Panc1 (cell line): ENCODE measurements around the gene ATP1B4. TPM values are rescaled to one million over a fixed set of nuclear protein-coding genes. Genes with fewer than 3 reads are reported as not detected.
A peak's percentile ranks its signal among the peaks of the same experiment; 100 is the strongest.

Experiments used
- ATAC-seq: fragments of 200-7000 bp; cut with Tn5 transposase; 2 replicates; pipeline ENCODE4 v1.9.1; 2020; ENCODE audit warnings: mild to moderate bottlenecking, moderate library complexity
- BruUV-seq: library from RNA; stranded (reverse); fragments of 400-500 nt; replicated peaks from 2 replicates; lab custom pipeline; 2021; lab: Mats Ljungman, UMichigan
- CTCF ChIA-PET: fragments of 300-600 bp; sonication (Branson Sonifier 250); formaldehyde crosslinking; loops from one replicate; lab custom pipeline; 2022; ENCODE audit warnings: antibody characterized with exemption; lab: Charles Lee
- POLR2A ChIA-PET: fragments of 300-600 bp; sonication (Branson Sonifier 250); formaldehyde crosslinking; loops from one replicate; lab custom pipeline; 2022; ENCODE audit warnings: antibody characterized with exemption; lab: Charles Lee
- DNase-seq: peaks from one replicate; pipeline ENCODE4 v3.0.0-alpha.2; 2010; ENCODE audit warnings: low read depth, low spot score
- H3K27ac ChIP-seq: 2 replicates; pipeline ENCODE4 v1.5.1; 2011; ENCODE audit warnings: mild to moderate bottlenecking, low read length, inconsistent platforms
- H3K27me3 ChIP-seq: fragments of 200-500 bp; sonication (Bioruptor generic); 2 replicates; pipeline ENCODE4 v1.6.0; 2014; ENCODE audit warnings: low read length, inconsistent platforms; ENCODE audit not compliant: control insufficient read depth, insufficient read depth
- H3K36me3 ChIP-seq: fragments of 200-500 bp; sonication (Bioruptor generic); 2 replicates; pipeline ENCODE4 v1.5.1; 2014; ENCODE audit warnings: inconsistent platforms, mild to moderate bottlenecking, low read length, moderate library complexity; ENCODE audit not compliant: control insufficient read depth, insufficient read depth
- H3K4me1 ChIP-seq: 2 replicates; pipeline ENCODE4 v1.5.1; 2011; ENCODE audit warnings: inconsistent platforms, mild to moderate bottlenecking, low read length, moderate library complexity; ENCODE audit not compliant: control insufficient read depth, insufficient read depth
- H3K4me3 ChIP-seq, 2 experiments: 2 replicates each; pipeline ENCODE4 v1.5.1; 2011 to 2012; ENCODE audit warnings: low read depth in 2 of 2, low read length in 2 of 2, mild to moderate bottlenecking in 2 of 2, inconsistent platforms in 1 of 2, moderate library complexity in 1 of 2
- H3K9me3 ChIP-seq: fragments of 200-500 bp; sonication (Bioruptor generic); 2 replicates; pipeline ENCODE4 v1.5.1; 2014; ENCODE audit warnings: low read depth, mild to moderate bottlenecking, inconsistent platforms, low read length, moderate library complexity; ENCODE audit not compliant: control insufficient read depth, insufficient read depth
- CTCF ChIP-seq: fragments of 450-650 bp; IDR thresholded peaks from 2 replicates; pipeline ENCODE4 v1.5.1; 2017; ENCODE audit warnings: mild to moderate bottlenecking
- POLR2AphosphoS5 ChIP-seq: IDR thresholded peaks from 2 replicates; pipeline ENCODE4 v1.6.1; 2012; ENCODE audit warnings: mild to moderate bottlenecking, low read depth, low read length, moderate library complexity
- SIN3A ChIP-seq: IDR thresholded peaks from 2 replicates; pipeline ENCODE4 v1.6.1; 2012; ENCODE audit warnings: low read depth, mild to moderate bottlenecking, low read length, moderate library complexity, borderline replicate concordance; ENCODE audit not compliant: insufficient read depth
- TCF7L2 ChIP-seq: IDR thresholded peaks from 2 replicates; pipeline ENCODE4 v1.6.1; 2011; ENCODE audit warnings: mild to moderate bottlenecking, low read depth, low read length, inconsistent platforms
- in situ Hi-C: cut with HindIII; loops from 2 replicates; pipeline ENCODE4 v1.10.0; 2016; ENCODE audit warnings: low sequenced_read_pairs, low pct_unique_long_range_greater_than_20kb
- intact Hi-C: fragments of 100-400 bp; cut with micrococcal nuclease; formaldehyde crosslinking; loops from one replicate; pipeline ENCODE4 v1.10.0; 2022; ENCODE audit not compliant: unreplicated experiment
- total RNA-seq: library from RNA; stranded (reverse); gene quantifications from one replicate; pipeline ENCODE4 v1.2.1, GENCODE V29; 2021; ENCODE audit not compliant: unreplicated experiment
- TF ChIP-seq, protein P1 (sequence below), 2 experiments: IDR thresholded peaks; 2 replicates each; pipeline ENCODE4 v1.6.1; 2011 to 2012; ENCODE audit warnings: low read depth in 2 of 2, control low read depth in 1 of 2, low read length in 1 of 2, mild to moderate bottlenecking in 1 of 2, moderate library complexity in 1 of 2; ENCODE audit not compliant: insufficient read depth in 1 of 2

The ATP1B4 gene
- total RNA-seq, 1 experiment from 2014 or later: not detected

DNA sequence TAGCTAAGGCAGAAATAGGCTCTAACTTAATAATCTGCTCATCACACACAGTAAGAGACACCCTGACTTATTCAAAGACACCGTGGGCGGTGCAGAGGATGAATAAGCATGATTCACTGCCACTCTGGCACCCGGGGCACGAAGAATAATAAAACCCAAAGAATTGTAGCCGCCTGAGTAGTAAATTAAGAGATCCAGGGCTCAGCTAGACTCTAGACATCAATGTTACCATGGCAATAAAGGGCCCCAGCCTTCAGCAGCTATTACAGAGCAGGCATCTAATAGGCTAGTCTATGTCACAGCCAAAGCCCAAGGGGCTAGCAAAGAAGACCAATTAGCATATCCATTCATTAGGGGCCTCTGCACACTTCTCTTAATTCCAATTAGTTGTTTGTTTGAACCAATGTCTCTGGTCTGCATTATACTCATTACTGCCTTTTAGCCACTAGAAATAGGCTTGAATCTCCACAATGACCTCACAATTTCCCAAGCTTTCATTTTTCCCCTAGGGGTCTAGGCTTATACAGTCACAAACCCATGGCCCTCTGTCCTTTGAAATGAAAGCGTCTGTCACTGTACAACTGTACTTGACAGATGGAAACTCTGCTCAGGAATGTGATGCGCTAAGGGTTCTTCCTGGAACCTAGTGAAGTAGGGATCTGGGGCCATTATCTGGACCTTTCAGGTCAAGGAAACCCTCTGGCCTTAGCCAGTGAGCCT lies 3.0 kb upstream of the ATP1B4 start:
- Histone ChIP-seq H3K4me1 (no peaks in the 10 kb centered on the region), H3K27ac (no peak overlapping the region), H3K36me3 (no peaks in the 10 kb centered on the region), H3K4me3 (no peak overlapping the region), H3K9me3 (no peaks in the 10 kb centered on the region), H3K27me3 (no peaks in the 10 kb centered on the region)
- no peak for ATAC-seq
- no peak for DNase-seq
- POLR2A ChIA-PET: no interaction called here
- no peak for TF ChIP-seq POLR2AphosphoS5
- TF ChIP-seq, protein P1, sequence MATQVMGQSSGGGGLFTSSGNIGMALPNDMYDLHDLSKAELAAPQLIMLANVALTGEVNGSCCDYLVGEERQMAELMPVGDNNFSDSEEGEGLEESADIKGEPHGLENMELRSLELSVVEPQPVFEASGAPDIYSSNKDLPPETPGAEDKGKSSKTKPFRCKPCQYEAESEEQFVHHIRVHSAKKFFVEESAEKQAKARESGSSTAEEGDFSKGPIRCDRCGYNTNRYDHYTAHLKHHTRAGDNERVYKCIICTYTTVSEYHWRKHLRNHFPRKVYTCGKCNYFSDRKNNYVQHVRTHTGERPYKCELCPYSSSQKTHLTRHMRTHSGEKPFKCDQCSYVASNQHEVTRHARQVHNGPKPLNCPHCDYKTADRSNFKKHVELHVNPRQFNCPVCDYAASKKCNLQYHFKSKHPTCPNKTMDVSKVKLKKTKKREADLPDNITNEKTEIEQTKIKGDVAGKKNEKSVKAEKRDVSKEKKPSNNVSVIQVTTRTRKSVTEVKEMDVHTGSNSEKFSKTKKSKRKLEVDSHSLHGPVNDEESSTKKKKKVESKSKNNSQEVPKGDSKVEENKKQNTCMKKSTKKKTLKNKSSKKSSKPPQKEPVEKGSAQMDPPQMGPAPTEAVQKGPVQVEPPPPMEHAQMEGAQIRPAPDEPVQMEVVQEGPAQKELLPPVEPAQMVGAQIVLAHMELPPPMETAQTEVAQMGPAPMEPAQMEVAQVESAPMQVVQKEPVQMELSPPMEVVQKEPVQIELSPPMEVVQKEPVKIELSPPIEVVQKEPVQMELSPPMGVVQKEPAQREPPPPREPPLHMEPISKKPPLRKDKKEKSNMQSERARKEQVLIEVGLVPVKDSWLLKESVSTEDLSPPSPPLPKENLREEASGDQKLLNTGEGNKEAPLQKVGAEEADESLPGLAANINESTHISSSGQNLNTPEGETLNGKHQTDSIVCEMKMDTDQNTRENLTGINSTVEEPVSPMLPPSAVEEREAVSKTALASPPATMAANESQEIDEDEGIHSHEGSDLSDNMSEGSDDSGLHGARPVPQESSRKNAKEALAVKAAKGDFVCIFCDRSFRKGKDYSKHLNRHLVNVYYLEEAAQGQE (IDR thresholded peaks at IDR 0.05; ENCODE audit: insufficient read depth in 1 of 2, low read depth in 2 of 2, low read length in 1 of 2): no peak
- no peak for TF ChIP-seq CTCF
- intact Hi-C loops: no loop called here
- CTCF ChIA-PET: no interaction called here
- in situ Hi-C loops: no loop called here
- BruUV-seq: no TSS peak

DNA sequence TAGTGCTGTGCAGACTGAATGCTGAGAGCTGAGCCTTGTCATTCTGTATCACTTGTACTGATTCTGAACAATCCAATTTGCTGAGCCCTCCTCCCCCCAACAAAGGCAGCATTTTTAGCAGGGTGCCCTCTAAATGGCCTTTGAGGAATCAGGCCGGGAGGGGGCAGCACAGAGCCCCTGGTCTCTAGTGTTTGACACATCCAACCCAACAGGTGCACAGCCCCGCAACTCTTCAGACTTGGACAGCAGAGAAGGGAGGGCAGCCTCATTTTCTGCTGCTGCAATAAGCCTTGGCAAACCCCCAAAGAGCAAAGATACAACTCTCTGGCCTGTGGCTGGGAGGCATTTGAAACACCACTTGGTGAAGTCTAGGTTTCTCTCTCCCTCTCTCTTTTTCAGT lies 3.4 kb downstream of the ATP1B4 start:
- intact Hi-C loops: no loop called here

More for the DNA sequence above, 3.4 kb downstream of the ATP1B4 start:
- BruUV-seq: no TSS peak
- CTCF ChIA-PET: interaction anchor here (0.6 kb wide), 1 partner anchor 110 kb away, joined by 3 read pairs; no protein-coding TSS in a partner anchor
- Histone ChIP-seq H3K9me3 (no peaks in the 10 kb centered on the region), H3K27ac (no peak overlapping the region), H3K36me3 (no peaks in the 10 kb centered on the region), H3K27me3 (0 out of 2 replicates have a peak, but pooled peaks cover 3% of the 10 kb centered on the region), H3K4me3 (no peak overlapping the region), H3K4me1 (no peaks in the 10 kb centered on the region)
- TF ChIP-seq, protein P1 (IDR thresholded peaks at IDR 0.05; ENCODE audit: insufficient read depth in 1 of 2, low read depth in 2 of 2, low read length in 1 of 2): no peak
- TF ChIP-seq POLR2AphosphoS5 (no peak), TCF7L2 (no peak), SIN3A (no peak), CTCF (peak; percentile 73)
- in situ Hi-C loops: no loop called here
- POLR2A ChIA-PET: no interaction called here
- DNase-seq: no peak
- ATAC-seq: no peak
